Nephron (organoid): ENCODE results near the gene LDB2.

Source experiments
- H3K27ac Mint-ChIP-seq, 3 experiments: 2 replicates each; pipeline ENCODE4 v1.8.0; 2020; ENCODE audit warnings: mixed read lengths in 3 of 3, mild to moderate bottlenecking in 2 of 3, moderate library complexity in 1 of 3
- H3K27me3 Mint-ChIP-seq: 2 replicates; pipeline ENCODE4 v1.8.0; 2021; ENCODE audit warnings: low read depth, mild to moderate bottlenecking, moderate library complexity, mixed read lengths
- H3K36me3 Mint-ChIP-seq: 2 replicates; pipeline ENCODE4 v1.8.0; 2020; ENCODE audit warnings: low read depth, mixed read lengths
- H3K4me1 Mint-ChIP-seq: 2 replicates; pipeline ENCODE4 v1.8.0; 2020; ENCODE audit warnings: mixed read lengths
- H3K4me3 Mint-ChIP-seq, 3 experiments: 2 replicates each; pipeline ENCODE4 v1.8.0; 2020; ENCODE audit warnings: mild to moderate bottlenecking in 3 of 3, mixed read lengths in 3 of 3, moderate library complexity in 2 of 3
- H3K9me3 Mint-ChIP-seq: 2 replicates; pipeline ENCODE4 v1.8.0; 2020; ENCODE audit warnings: mixed read lengths
- CTCF ChIP-seq, 3 experiments: fragments of 200-600 bp; sonication (generic); IDR thresholded peaks; one replicate each; pipeline ENCODE4 v1.5.0; 2021; ENCODE audit warnings: antibody characterized with exemption in 3 of 3; ENCODE audit not compliant: unreplicated experiment in 3 of 3

LDB2 gene

DNA sequence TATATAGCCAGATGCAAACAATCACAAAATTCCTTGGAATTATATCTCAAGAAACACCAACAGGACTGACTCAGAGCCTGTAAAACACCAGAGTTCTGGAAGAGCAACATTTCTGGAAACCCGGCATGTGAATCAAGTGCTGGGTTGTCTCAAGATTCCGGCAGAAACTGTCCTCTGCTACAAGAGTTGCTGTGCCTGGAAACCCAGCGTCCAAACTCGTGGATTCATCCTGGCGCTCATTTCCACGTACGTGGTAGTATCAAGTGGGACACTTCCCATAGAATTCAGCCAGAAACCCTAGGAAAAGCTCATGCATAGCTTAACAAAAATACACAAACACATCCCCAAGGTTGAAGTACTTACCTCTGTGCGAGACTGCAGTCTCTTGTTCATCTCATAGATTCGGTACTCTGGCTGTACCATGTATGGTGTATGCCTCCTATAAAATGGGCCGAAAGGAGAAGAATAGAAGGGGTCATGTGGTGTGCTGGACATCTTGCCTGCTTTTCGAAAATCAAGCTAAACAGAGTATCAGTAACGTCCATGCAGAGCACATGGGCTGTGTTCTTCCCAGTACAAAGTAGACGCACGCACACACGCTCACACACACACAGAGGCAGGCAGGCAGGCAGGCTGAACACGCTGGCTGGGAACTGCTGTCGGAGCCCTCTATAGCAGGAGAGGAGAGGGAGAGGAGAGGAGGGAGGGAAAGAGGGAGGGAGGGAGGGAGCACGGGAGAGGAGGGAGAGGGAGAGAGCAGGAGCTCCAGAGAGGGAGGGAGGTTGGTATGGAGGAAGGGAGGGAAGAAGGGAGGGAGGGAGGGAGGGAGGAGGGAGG lies at the start of gene LDB2:
Gene LDB2 (minus strand): TSS at position 655 of the 837 bp plus-strand sequence.
- no peaks in the 10 kb centered on the region for H3K9me3 Mint-ChIP-seq
- H3K27ac Mint-ChIP-seq, result peak within 1 kb of the TSS; percentile 94 to 98 (median 96)
- H3K36me3 Mint-ChIP-seq, result no peaks in the 10 kb centered on the region
- peak within 1 kb of the TSS; percentile 87 to 95 (median 90) for H3K4me3 Mint-ChIP-seq
- no peak for TF ChIP-seq CTCF (IDR thresholded peaks at IDR 0.05; ENCODE audit: unreplicated experiment in 3 of 3)
- H3K27me3 Mint-ChIP-seq, result no peaks in the 10 kb centered on the region
- peaks cover 43% of the 10 kb centered on the region for H3K4me1 Mint-ChIP-seq

- TF ChIP-seq CTCF (IDR thresholded peaks at IDR 0.05; ENCODE audit: unreplicated experiment in 3 of 3), result no peak
- H3K4me1 Mint-ChIP-seq, result no peaks in the 10 kb centered on the region
- no peaks in the 10 kb centered on the region for H3K27me3 Mint-ChIP-seq
- peaks cover 9% of the 10 kb centered on the region for H3K9me3 Mint-ChIP-seq
- no peak overlapping the region for H3K4me3 Mint-ChIP-seq
- H3K27ac Mint-ChIP-seq, result no peak overlapping the region
- H3K36me3 Mint-ChIP-seq, result peaks cover 3% of the 10 kb centered on the region
Measured at GRCh38 chr4:16942491-16942890, 44.0 kb upstream of the LDB2 start.

DNA sequence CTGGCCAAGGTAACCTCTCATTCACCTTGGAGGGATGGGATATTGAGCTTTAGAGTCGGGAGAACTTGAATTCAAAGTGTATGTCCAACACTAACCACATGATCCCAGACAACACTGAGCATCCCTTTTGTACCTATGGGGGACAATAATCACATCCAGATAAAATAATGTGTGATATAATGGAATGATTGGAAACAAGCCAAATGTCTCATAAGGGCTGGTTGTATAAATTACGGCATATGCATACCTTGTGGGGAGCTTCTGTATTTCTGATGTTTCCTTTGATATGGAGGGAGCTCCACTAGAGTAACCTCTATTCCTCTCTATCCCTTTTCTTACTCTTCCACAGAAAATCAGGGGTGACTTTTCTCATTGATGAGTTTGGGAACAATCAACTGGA lies 40.7 kb upstream of the LDB2 start:
- Mint-ChIP-seq H3K27ac (no peak overlapping the region), H3K9me3 (peaks cover 9% of the 10 kb centered on the region), H3K27me3 (no peaks in the 10 kb centered on the region), H3K4me1 (no peaks in the 10 kb centered on the region), H3K4me3 (no peak overlapping the region), H3K36me3 (peaks cover 3% of the 10 kb centered on the region)
- TF ChIP-seq CTCF (IDR thresholded peaks at IDR 0.05; ENCODE audit: unreplicated experiment in 3 of 3), result no peak

- H3K27ac Mint-ChIP-seq, result no peak overlapping the region
- TF ChIP-seq CTCF (IDR thresholded peaks at IDR 0.05; ENCODE audit: unreplicated experiment in 3 of 3), result no peak
- no peaks in the 10 kb centered on the region for H3K4me1 Mint-ChIP-seq
- peaks cover 9% of the 10 kb centered on the region for H3K9me3 Mint-ChIP-seq
- H3K36me3 Mint-ChIP-seq, result peaks cover 3% of the 10 kb centered on the region
- no peaks in the 10 kb centered on the region for H3K27me3 Mint-ChIP-seq
- H3K4me3 Mint-ChIP-seq, result no peak overlapping the region
Measured at GRCh38 chr4:16938512-16939040, 40.1 kb upstream of the LDB2 start.

DNA sequence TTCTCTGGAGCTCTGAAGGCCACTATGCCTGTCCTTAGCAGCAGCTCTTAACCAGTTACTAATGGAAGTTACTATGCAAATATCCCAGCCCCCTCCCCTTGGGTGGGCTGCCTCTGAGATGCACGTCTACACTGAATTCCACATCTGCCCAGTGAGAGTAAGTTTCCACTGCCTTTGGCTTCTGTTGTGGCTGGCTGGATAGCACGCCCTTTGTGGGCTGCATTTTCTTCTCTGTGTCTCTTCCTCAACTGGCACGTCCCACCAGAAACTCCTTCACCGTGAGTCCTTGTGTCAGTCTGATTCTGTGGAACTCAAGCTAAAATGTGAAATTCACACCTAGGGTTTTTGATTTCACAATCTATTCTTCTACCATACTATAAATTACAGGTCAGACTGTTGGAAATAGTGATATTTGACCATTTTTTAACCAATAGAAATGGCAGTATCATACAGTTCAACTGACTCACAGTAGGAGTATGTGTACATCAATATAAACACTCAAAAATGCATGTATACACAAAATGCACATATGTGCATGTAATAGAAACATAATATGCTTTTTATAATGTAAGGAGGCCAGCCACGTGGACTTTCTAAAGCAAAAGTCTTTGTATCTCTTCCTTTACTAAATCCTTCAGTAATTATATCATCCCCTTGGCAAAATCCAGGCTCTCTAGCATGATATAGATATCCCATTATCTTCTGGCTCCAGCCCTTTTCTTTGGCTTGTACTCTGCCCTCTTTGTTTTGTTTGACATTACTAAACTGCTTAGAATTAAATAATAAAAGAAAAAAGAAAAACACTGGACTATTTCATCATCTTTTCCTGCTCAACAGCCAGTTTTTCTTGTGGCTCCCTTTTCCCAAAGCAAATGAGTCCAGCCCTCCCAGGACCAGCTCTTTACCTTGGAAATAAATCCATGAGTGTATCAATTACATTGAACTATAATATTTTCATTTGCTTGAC lies 33.2 kb upstream of the LDB2 start:
- no peaks in the 10 kb centered on the region for H3K36me3 Mint-ChIP-seq
- H3K27ac Mint-ChIP-seq, result peak overlapping the region in 2 of 3 experiments; percentile 82 to 85
- H3K4me3 Mint-ChIP-seq, result no peak overlapping the region
- TF ChIP-seq CTCF (IDR thresholded peaks at IDR 0.05; ENCODE audit: unreplicated experiment in 3 of 3), result no peak
- H3K9me3 Mint-ChIP-seq, result no peaks in the 10 kb centered on the region
- H3K4me1 Mint-ChIP-seq, result peaks cover 26% of the 10 kb centered on the region
- H3K27me3 Mint-ChIP-seq, result peaks cover 4% of the 10 kb centered on the region
